HCT116 (cell line): ENCODE measurements around the gene ATP2A3. TPM values are rescaled to one million over a fixed set of nuclear protein-coding genes. Genes with fewer than 3 reads are reported as not detected.

ENCODE experiments used
- ATAC-seq: fragments of 200-7000 bp; cut with Tn5 transposase; 2 replicates; pipeline ENCODE4 v1.9.1; 2020; ENCODE audit warnings: mild to moderate bottlenecking, moderate library complexity
- BruUV-seq: library from RNA; stranded (reverse); fragments of 400-500 nt; replicated peaks from 2 replicates; lab custom pipeline; 2021; lab: Mats Ljungman, UMichigan
- CTCF ChIA-PET: fragments of 300-600 bp; sonication (Branson Sonifier 250); formaldehyde crosslinking; loops from one replicate; lab custom pipeline; 2021; ENCODE audit warnings: antibody characterized with exemption; lab: Charles Lee
- POLR2A ChIA-PET: fragments of 300-600, 350-600 bp; sonication (Branson Sonifier 250); formaldehyde crosslinking; loops from one replicate; lab custom pipeline; 2021; ENCODE audit warnings: antibody characterized with exemption; lab: Charles Lee
- RAD21 ChIA-PET, 2 experiments: fragments of 300-600 bp; sonication (Branson Sonifier 250); formaldehyde crosslinking; loops; one replicate each; lab custom pipeline; 2023; ENCODE audit warnings: low total read pairs in 2 of 2; ENCODE audit not compliant: uncharacterized antibody in 2 of 2, unreplicated experiment in 2 of 2, low non-redundant PET in 1 of 2; lab: Charles Lee
- DNase-seq: peaks from one replicate; pipeline ENCODE4 v3.0.0-alpha.2; 2010; ENCODE audit warnings: low read depth, low spot score
- H2AFZ ChIP-seq: fragments of 200-600 bp; shearing (Covaris generic), sonication (generic); 2 replicates; pipeline ENCODE4 v1.6.1; 2017; ENCODE audit warnings: low read depth, mixed run types, mixed read lengths, antibody characterized with exemption, low read length; ENCODE audit not compliant: poor library complexity, severe bottlenecking
- H3K27ac ChIP-seq: 2 replicates; pipeline ENCODE4 v1.5.1; 2012; ENCODE audit warnings: low read depth, low read length
- H3K27me3 ChIP-seq: fragments of 200-600 bp; sonication (generic); 2 replicates; pipeline ENCODE4 v1.6.1; 2016; ENCODE audit warnings: mixed run types, low read length, mixed read lengths; ENCODE audit not compliant: insufficient read depth
- H3K36me3 ChIP-seq, 2 experiments: fragments of 200-500 bp in 1 of 2; fragments of 200-600 bp in 1 of 2; sonication (Bioruptor generic) in 1 of 2; sonication (generic) in 1 of 2; 2 replicates each; pipeline versions ENCODE4 v1.5.1 to v1.6.1; 2014 to 2016; ENCODE audit warnings: low read length in 2 of 2, inconsistent platforms in 1 of 2, mixed read lengths in 1 of 2, mixed run types in 1 of 2; ENCODE audit not compliant: insufficient read depth in 2 of 2, control insufficient read depth in 1 of 2
- H3K4me1 ChIP-seq, 2 experiments: fragments of 200-600 bp in 1 of 2; sonication (generic) in 1 of 2; 2 replicates each; pipeline versions ENCODE4 v1.5.1 to v1.6.1; 2012 to 2017; ENCODE audit warnings: low read length in 2 of 2, inconsistent platforms in 1 of 2, mild to moderate bottlenecking in 1 of 2, mixed read lengths in 1 of 2, mixed run types in 1 of 2, moderate library complexity in 1 of 2; ENCODE audit not compliant: insufficient read depth in 2 of 2, control insufficient read depth in 1 of 2
- H3K4me2 ChIP-seq: fragments of 200-600 bp; sonication (generic); 2 replicates; pipeline ENCODE4 v1.6.1; 2017; ENCODE audit warnings: mixed run types, low read length, mixed read lengths
- H3K4me3 ChIP-seq, 2 experiments: fragments of 200-600 bp in 1 of 2; sonication (generic) in 1 of 2; replicated peaks in 1 of 2; 2 replicates each; pipeline ENCODE4 v1.5.1; 2011 to 2016; ENCODE audit warnings: low read length in 2 of 2, control low read depth in 1 of 2, low read depth in 1 of 2, mild to moderate bottlenecking in 1 of 2, mixed read lengths in 1 of 2, mixed run types in 1 of 2
- H3K79me2 ChIP-seq: fragments of 200-600 bp; sonication (generic); 2 replicates; pipeline ENCODE4 v1.6.1; 2017; ENCODE audit warnings: mild to moderate bottlenecking, mixed run types, low read length, moderate library complexity, mixed read lengths; ENCODE audit not compliant: insufficient read depth
- H3K9ac ChIP-seq: fragments of 200-600 bp; sonication (generic); 2 replicates; pipeline ENCODE4 v1.6.1; 2016; ENCODE audit warnings: low read length, mixed read lengths
- H3K9me2 ChIP-seq: fragments of 200-600 bp; sonication (generic), shearing (Covaris generic); 2 replicates; pipeline ENCODE4 v1.6.1; 2017; ENCODE audit warnings: mixed run types, mild to moderate bottlenecking, moderate library complexity; ENCODE audit not compliant: insufficient read depth
- H3K9me3 ChIP-seq, 2 experiments: fragments of 200-500 bp in 1 of 2; fragments of 200-600 bp in 1 of 2; sonication (Bioruptor generic) in 1 of 2; sonication (generic) in 1 of 2; 2 replicates each; pipeline ENCODE4 v1.6.1; 2014 to 2017; ENCODE audit warnings: low read length in 2 of 2, mixed read lengths in 2 of 2, inconsistent platforms in 1 of 2, low read depth in 1 of 2, mild to moderate bottlenecking in 1 of 2, mixed run types in 1 of 2, moderate library complexity in 1 of 2; ENCODE audit not compliant: control insufficient read depth in 1 of 2, insufficient read depth in 1 of 2
- H4K20me1 ChIP-seq: fragments of 200-600 bp; sonication (generic), shearing (Covaris generic); 2 replicates; pipeline ENCODE4 v1.6.1; 2017; ENCODE audit warnings: mixed run types, mild to moderate bottlenecking, moderate library complexity; ENCODE audit not compliant: insufficient read depth
- EGR1 ChIP-seq: IDR thresholded peaks from 2 replicates; pipeline ENCODE4 v1.6.1; 2012; ENCODE audit warnings: low read depth
- ELF1 ChIP-seq: IDR thresholded peaks from 2 replicates; pipeline ENCODE4 v1.6.1; 2012; ENCODE audit warnings: low read depth, borderline replicate concordance
- EZH2phosphoT487 ChIP-seq: fragments of 200-600 bp; IDR thresholded peaks from 2 replicates; pipeline ENCODE4 v1.6.1; 2018; ENCODE audit warnings: antibody characterized with exemption, borderline replicate concordance
- POLR2AphosphoS5 ChIP-seq: IDR thresholded peaks from 2 replicates; pipeline ENCODE4 v1.6.1; 2011; ENCODE audit warnings: mild to moderate bottlenecking, low read depth, low read length, moderate library complexity
- YY1 ChIP-seq: IDR thresholded peaks from 2 replicates; pipeline ENCODE4 v1.6.1; 2011; ENCODE audit warnings: low read length, low read depth, moderate library complexity, mild to moderate bottlenecking; ENCODE audit not compliant: insufficient replicate concordance; ENCODE audit errors: extremely low read depth
- ZFX ChIP-seq: fragments of 450-650 bp; IDR thresholded peaks from 2 replicates; pipeline ENCODE4 v1.6.1; 2017
- intact Hi-C: fragments of 100-400 bp; cut with micrococcal nuclease; formaldehyde crosslinking; loops from 2 replicates; pipeline ENCODE4 v1.10.0; 2022
- total RNA-seq: library from RNA; stranded (reverse); gene quantifications from one replicate; pipeline ENCODE4 v1.2.1, GENCODE V29; 2021; ENCODE audit not compliant: unreplicated experiment
- TF ChIP-seq, protein P1 (sequence below): IDR thresholded peaks from 2 replicates; pipeline ENCODE4 v1.6.1; 2012
- TF ChIP-seq, protein P2 (sequence below): IDR thresholded peaks from 2 replicates; pipeline ENCODE4 v1.6.1; 2011; ENCODE audit warnings: mild to moderate bottlenecking, low read length, moderate library complexity; ENCODE audit not compliant: insufficient replicate concordance; ENCODE audit errors: extremely low read depth
- TF ChIP-seq, protein P3 (sequence below): IDR thresholded peaks from 2 replicates; pipeline ENCODE4 v1.6.1; 2012; ENCODE audit warnings: low read depth
- TF ChIP-seq, protein P4 (sequence below), 3 experiments: fragments of 200-600 bp in 1 of 3; sonication (generic) in 1 of 3; IDR thresholded peaks in 2 of 3; conservative IDR thresholded peaks in 1 of 3; 2 replicates each; pipeline ENCODE4 v1.5.1; 2012 to 2017; ENCODE audit warnings: low read depth in 2 of 3, low read length in 2 of 3, antibody characterized with exemption in 1 of 3, borderline replicate concordance in 1 of 3, control low read depth in 1 of 3, mild to moderate bottlenecking in 1 of 3, mixed read lengths in 1 of 3, mixed run types in 1 of 3, moderate library complexity in 1 of 3; ENCODE audit not compliant: insufficient read depth in 1 of 3

The ATP2A3 gene
- total RNA-seq, 1 experiment from 2014 or later = 23.1 TPM

DNA sequence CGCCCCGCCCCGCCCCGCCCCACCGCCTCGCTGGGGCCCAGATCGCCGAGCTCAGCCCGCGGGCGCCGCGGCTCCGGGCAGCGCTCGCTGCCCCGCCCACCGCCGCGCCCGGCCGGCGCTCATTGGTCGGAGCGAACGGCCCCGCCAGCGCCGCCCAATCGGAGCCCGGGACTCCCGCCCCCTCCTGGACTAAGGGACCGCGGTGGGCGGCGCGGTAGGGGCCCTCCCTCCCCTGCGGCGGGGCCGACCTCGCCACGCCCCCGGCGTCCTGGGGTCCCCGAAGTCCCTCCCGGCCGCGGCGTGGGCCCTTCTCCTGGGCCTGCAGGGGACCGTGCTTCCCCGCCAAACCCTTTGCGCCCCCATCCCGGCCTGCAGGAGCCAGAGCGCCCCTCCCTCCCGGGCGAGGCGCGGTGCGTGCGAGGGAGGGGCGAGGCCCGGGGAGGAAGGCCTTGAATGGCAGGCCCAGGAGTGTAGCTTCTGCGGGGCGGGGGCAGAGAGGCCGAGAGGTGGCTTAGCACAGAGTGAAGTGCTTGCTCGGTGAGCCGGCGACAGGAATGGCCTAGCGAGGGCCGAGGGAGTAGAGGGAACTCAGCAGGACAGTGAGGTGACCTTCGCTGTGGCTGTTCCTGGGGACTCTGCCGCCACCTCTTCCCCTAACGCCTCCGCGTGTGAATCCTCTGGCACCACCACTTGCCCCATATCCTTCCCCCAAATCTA is 71.1 kb downstream of the ATP2A3 start, which contains the start of gene CAMKK1:
Gene CAMKK1 (minus strand): TSS at position 51 of the 717 bp plus-strand sequence. CDS start 7,366 bp downstream, outside the sequence.
- Histone ChIP-seq H3K4me3 (peak within 1 kb of the TSS; percentile 57 to 74), H4K20me1 (no peaks in the 10 kb centered on the region), H3K4me2 (peak within 1 kb of the TSS; percentile 89), H3K9me3 (no peaks in the 10 kb centered on the region), H3K9me2 (no peaks in the 10 kb centered on the region), H3K9ac (peak within 1 kb of the TSS; percentile 76), H3K27me3 (no peaks in the 10 kb centered on the region), H3K79me2 (peaks cover 5% of the 10 kb centered on the region; the same call in 1 of the 2 replicates)
- ATAC-seq = peak; percentile 79
- CTCF ChIA-PET = interaction anchor here (0.8 to 1.8 kb wide), 5 partner anchors 21 to 156 kb away, joined by 3 to 8 read pairs (median 4); partner anchors contain the start of gene NCBP3
- intact Hi-C loops = no loop called here
- POLR2A ChIA-PET = no interaction called here
- no peak for TF ChIP-seq YY1
- TF ChIP-seq, protein P1, sequence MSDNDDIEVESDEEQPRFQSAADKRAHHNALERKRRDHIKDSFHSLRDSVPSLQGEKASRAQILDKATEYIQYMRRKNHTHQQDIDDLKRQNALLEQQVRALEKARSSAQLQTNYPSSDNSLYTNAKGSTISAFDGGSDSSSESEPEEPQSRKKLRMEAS = no peak; the same call in 1 of the 2 replicates
- peak; percentile 17; the same call in 1 of the 2 replicates for TF ChIP-seq ZFX
- peak; percentile 46 for TF ChIP-seq POLR2AphosphoS5
- TF ChIP-seq, protein P2, sequence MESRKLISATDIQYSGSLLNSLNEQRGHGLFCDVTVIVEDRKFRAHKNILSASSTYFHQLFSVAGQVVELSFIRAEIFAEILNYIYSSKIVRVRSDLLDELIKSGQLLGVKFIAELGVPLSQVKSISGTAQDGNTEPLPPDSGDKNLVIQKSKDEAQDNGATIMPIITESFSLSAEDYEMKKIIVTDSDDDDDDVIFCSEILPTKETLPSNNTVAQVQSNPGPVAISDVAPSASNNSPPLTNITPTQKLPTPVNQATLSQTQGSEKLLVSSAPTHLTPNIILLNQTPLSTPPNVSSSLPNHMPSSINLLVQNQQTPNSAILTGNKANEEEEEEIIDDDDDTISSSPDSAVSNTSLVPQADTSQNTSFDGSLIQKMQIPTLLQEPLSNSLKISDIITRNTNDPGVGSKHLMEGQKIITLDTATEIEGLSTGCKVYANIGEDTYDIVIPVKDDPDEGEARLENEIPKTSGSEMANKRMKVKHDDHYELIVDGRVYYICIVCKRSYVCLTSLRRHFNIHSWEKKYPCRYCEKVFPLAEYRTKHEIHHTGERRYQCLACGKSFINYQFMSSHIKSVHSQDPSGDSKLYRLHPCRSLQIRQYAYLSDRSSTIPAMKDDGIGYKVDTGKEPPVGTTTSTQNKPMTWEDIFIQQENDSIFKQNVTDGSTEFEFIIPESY = no peak
- TF ChIP-seq, protein P3, sequence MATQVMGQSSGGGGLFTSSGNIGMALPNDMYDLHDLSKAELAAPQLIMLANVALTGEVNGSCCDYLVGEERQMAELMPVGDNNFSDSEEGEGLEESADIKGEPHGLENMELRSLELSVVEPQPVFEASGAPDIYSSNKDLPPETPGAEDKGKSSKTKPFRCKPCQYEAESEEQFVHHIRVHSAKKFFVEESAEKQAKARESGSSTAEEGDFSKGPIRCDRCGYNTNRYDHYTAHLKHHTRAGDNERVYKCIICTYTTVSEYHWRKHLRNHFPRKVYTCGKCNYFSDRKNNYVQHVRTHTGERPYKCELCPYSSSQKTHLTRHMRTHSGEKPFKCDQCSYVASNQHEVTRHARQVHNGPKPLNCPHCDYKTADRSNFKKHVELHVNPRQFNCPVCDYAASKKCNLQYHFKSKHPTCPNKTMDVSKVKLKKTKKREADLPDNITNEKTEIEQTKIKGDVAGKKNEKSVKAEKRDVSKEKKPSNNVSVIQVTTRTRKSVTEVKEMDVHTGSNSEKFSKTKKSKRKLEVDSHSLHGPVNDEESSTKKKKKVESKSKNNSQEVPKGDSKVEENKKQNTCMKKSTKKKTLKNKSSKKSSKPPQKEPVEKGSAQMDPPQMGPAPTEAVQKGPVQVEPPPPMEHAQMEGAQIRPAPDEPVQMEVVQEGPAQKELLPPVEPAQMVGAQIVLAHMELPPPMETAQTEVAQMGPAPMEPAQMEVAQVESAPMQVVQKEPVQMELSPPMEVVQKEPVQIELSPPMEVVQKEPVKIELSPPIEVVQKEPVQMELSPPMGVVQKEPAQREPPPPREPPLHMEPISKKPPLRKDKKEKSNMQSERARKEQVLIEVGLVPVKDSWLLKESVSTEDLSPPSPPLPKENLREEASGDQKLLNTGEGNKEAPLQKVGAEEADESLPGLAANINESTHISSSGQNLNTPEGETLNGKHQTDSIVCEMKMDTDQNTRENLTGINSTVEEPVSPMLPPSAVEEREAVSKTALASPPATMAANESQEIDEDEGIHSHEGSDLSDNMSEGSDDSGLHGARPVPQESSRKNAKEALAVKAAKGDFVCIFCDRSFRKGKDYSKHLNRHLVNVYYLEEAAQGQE = no peak
- TF ChIP-seq EGR1 = peak; percentile 52; the same call in 1 of the 2 replicates
- TF ChIP-seq, protein P4, sequence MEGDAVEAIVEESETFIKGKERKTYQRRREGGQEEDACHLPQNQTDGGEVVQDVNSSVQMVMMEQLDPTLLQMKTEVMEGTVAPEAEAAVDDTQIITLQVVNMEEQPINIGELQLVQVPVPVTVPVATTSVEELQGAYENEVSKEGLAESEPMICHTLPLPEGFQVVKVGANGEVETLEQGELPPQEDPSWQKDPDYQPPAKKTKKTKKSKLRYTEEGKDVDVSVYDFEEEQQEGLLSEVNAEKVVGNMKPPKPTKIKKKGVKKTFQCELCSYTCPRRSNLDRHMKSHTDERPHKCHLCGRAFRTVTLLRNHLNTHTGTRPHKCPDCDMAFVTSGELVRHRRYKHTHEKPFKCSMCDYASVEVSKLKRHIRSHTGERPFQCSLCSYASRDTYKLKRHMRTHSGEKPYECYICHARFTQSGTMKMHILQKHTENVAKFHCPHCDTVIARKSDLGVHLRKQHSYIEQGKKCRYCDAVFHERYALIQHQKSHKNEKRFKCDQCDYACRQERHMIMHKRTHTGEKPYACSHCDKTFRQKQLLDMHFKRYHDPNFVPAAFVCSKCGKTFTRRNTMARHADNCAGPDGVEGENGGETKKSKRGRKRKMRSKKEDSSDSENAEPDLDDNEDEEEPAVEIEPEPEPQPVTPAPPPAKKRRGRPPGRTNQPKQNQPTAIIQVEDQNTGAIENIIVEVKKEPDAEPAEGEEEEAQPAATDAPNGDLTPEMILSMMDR (IDR thresholded peaks at IDR 0.05 in 2 of 3, conservative IDR thresholded peaks at IDR 0.05 in 1 of 3; ENCODE audit: borderline replicate concordance in 1 of 3, insufficient read depth in 1 of 3, low read depth in 2 of 3, low read length in 2 of 3) = no peak
- no peak for TF ChIP-seq ELF1
- no peak for TF ChIP-seq EZH2phosphoT487
- TF ChIP-seq, all 23 proteins: peak for 3
- Histone ChIP-seq H3K4me1 (peaks cover 49 to 65% of the 10 kb centered on the region in 2 experiments), H2AFZ (no peak within 1 kb of the TSS), H3K27ac (peak within 1 kb of the TSS; percentile 87), H3K36me3 (no peaks in the 10 kb centered on the region)
- peak; percentile 45 for DNase-seq
- no TSS peak for BruUV-seq
- RAD21 ChIA-PET = interaction anchor here in 1 of 2 experiments (1.0 kb wide), 1 partner anchor 21 kb away, joined by 3 read pairs; no protein-coding TSS in a partner anchor
